ENCODE measurements around the gene PLEKHA8.

The PLEKHA8 gene

GRCh38 chr7:30026229-30027064 is 1.8 kb upstream of the PLEKHA8 start, which contains the start of gene FKBP14:
Gene FKBP14, minus strand, starts transcription at chr7:30026702. Its CDS starts 194 bp downstream, at chr7:30026508.
- peak; percentile 97 for DNase-seq

DNA sequence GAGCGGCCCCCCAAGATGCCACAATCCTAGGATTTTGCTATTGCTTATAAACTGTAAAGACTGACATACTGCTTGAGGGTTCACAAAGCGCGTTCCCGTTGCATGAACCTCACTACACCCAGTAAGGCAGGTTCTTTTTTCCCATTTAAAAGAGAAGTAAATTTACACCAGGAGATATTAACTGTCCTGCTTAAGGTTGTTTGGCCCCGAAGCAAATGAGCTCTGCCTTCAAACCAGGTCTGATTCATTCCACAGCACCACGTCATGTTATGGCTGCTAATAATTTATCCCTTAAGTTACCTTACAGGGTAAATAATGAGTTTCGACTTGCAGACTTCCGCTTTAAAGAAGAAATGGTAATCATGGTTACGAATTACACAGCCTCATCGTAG is 1.2 kb upstream of the PLEKHA8 start:
- no peak for DNase-seq

- DNase-seq: no peak
These were observed 434 bp upstream of the PLEKHA8 start for GRCh38 chr7:30027740-30028215.

DNA sequence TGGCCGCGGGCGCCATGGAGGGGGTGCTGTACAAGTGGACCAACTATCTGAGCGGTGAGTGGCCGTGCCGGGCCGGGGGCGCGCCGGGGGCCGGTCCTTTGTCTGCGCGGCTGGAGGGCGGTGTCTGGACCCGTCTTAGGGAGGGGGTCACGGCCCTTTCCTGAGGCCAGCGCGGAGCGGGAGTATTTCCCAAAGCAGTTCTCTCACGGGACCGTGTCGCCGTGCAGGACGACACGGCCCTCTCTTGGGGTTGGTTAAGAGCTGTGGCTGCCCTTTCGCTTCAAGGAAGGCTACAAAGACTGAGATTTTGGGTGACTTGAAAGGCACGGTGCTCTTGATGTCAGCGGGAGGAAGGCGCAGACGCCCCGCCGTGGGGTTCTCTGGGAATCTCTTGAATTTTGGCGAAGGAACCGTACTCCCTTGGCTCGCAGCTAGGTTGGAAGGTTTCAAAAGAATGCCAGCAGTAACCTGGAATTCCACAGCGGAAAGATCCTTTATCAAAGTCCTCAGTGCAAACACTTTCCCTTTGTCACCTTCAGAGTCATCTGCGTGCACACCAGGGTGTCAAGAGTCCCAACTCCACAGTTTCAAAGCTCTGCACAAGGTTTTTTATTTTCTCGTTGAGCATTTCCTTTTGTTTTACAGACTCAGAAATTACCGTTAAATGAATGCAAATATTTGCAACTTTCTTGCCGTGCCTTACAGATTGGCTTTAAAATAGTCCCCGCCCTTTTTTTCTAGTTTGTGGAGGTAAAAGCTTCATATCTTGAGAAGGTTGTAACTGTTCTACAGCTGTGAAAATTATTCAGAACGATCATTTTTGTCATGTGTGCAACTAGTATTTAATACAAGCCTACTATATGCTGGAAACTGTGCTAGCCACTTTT is 780 bp downstream of the PLEKHA8 start:
- no peak for DNase-seq

GRCh38 chr7:30029696-30030095 is 1.5 kb downstream of the PLEKHA8 start:
- no peak for DNase-seq

DNA sequence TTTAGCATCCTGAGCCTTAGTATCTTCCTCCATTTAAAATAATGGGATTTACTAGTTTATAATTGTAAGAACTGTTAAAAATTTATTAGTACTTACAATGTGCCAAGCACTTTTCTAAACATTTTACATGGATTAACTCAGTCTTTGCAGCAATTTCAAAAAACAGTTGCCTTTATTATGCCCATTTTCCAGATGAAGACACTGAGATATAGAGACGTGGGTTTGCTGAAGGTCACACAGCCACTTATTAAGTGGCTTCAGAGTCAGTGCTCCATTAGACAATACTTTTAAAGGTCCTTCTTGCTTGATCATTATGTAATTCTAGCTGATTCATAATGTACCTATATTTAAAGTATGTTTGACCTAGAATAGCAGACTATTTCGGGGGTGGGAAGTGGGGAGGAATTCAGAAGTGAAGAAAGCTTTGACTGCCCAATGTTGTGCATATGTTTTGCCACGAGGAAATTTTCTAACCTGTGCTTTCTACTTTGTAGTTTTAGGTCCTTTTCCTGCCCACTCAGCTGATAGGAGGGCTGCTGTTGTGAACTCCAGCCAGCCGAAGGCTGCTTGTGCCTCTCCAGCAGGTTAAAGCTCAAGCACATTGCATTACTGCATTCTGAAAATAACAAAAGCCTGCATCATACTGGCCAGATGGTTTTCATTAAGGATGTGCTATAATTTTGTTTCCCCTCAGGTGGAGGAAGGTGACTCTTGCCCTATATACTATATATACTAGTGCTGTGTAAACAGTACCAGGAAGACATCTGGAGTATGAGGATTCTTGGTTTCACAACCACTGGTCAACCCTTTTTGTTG is 4.3 kb downstream of the PLEKHA8 start:
- DNase-seq: no peak

GRCh38 chr7:30034501-30034900 is 6.3 kb downstream of the PLEKHA8 start:
- no peak for DNase-seq

- DNase-seq: no peak
These were observed 8.0 kb downstream of the PLEKHA8 start for GRCh38 chr7:30036220-30036619.

GRCh38 chr7:30038196-30038980 is 10.2 kb downstream of the PLEKHA8 start:
- no peak for DNase-seq

GRCh38 chr7:30040938-30041337 is 12.7 kb downstream of the PLEKHA8 start:
- DNase-seq: no peak

DNA sequence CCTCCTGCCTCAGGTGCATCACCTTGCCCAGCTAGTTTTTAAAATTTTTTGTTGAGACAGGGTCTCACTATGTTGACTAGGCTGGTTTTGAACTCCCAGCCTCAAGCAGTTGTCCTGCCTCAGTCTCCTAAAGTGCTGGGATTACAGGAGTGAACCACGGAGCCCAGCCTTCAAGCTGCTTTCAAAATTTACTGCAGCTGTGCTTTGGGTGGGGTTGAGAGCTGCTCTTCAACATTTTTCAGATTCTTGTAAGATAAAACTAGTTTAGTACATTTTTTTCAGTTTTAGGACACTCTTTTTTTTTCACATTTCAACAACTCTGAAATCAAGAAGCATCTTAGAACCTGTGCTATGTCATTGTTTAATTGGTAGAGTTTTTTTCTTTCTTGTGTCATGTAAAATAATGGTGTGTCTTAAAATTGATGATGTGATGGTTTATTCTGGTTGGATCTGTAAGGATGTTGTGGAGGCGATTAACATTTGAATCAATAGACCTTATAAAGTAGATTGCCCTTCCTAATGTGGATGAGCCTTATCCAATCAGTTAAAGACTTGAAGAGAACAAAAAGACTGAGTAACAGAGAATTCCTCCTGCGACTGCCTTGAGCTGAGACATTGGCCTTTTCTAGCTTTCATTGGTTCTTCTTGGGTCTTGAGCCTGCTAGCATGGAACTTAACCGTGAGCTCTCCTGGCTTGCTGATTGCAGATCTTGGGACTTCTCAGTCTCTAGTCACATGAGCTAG is 13.5 kb downstream of the PLEKHA8 start:
- no peak for DNase-seq

GRCh38 chr7:30046127-30046770 is 18.0 kb downstream of the PLEKHA8 start:
- DNase-seq: no peak

- DNase-seq: no peak
These were observed 18.9 kb downstream of the PLEKHA8 start for GRCh38 chr7:30047124-30047523.

- no peak for DNase-seq
These were observed 20.4 kb downstream of the PLEKHA8 start for GRCh38 chr7:30048582-30048981.

DNA sequence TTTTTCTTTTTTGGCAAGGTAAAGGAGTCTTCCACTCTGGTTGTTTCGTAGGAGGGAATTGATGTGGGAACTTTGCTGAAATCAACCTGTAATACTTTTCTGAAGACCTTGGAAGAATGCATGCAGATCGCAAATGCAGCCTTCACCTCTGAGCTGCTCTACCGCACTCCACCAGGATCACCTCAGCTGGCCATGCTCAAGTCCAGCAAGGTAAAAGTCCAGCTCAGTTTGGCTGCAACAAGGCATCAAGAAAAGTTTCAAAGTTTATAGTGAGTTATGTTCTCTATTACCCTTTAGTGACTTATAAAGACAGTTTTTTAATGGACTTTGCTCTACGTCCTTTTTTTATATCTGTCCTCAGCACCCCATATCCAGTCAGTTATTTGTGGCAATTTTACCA is 21.0 kb downstream of the PLEKHA8 start:
- no peak for DNase-seq

GRCh38 chr7:30053068-30053467 is 24.9 kb downstream of the PLEKHA8 start:
- DNase-seq: no peak

DNA sequence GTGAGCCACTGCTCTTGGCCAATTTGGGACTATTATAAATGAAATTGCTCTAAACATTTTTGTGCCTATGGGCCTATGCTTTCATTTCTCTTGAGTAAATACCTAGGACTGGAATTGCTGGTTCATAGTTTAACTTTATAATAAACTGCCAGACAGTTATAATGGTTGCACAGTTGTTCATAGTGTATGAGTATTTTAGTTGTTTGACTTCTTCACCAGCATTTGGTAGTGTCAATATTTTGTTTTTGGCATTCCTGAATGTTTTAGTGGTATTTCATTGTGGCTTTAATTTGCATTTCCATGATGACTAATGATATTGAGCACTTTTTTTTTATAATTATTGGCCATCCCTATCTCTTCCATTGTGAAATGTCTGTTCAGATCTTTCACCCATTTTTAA is 29.5 kb downstream of the PLEKHA8 start:
- DNase-seq: no peak

GRCh38 chr7:30061786-30062185 is 33.6 kb downstream of the PLEKHA8 start:
- peak; percentile 18 for DNase-seq

GRCh38 chr7:30062587-30062986 is 34.4 kb downstream of the PLEKHA8 start:
- peak; percentile 12 for DNase-seq

DNA sequence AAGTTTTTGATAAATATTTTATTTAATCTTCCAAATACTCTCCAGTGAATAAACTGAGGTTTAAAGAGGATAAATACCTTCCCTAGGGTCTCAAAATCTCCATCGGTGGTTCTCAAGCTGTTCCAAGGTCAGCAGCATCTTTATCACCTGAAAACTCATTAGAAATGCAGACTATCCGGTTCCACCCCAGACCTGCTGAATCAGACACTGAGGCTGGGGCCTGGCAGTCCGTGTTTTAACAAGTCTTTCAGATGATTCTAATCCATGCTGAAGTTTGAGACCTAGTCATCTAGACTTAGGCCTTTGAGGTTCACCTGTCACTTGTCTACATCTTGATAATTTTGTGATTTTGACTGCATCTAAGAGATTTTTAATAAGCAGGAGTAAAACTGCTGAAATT is 37.5 kb downstream of the PLEKHA8 start:
- no peak for DNase-seq

DNA sequence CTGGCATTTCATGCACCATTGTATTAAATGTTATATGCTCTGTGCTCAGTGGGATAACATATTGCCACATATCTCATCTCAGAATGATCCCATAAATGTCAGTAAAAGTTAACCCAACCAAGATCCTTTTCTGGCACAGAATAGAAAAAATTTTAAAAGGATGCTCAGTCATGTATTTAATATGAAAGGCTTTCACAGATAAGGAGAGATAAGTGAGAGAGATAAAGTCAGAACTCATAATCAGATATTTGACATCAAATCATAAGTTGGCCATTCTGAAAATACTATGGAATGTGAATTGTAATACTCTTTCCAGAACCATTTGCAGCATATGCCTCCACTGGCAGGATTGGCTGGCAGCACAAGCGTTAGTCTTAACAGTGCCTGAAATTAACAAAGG is 38.5 kb downstream of the PLEKHA8 start:
- no peak for DNase-seq

Measured in NCI-H1436 (cell line).